Stimulated activated CD8-positive, alpha-beta memory T cell treated with anti-CD3 and anti-CD28 coated beads, Interleukin-4, amount 100 ng/mL, for 1 hour (primary cell): ENCODE data around the gene LSM14B.

ENCODE experiments used
- DNase-seq, 2 donors: peaks; one replicate each; pipeline ENCODE4 v3.0.0-alpha.2; 2020; ENCODE audit warnings: low read depth in 2 of 2, low spot score in 1 of 2

Gene LSM14B

DNA sequence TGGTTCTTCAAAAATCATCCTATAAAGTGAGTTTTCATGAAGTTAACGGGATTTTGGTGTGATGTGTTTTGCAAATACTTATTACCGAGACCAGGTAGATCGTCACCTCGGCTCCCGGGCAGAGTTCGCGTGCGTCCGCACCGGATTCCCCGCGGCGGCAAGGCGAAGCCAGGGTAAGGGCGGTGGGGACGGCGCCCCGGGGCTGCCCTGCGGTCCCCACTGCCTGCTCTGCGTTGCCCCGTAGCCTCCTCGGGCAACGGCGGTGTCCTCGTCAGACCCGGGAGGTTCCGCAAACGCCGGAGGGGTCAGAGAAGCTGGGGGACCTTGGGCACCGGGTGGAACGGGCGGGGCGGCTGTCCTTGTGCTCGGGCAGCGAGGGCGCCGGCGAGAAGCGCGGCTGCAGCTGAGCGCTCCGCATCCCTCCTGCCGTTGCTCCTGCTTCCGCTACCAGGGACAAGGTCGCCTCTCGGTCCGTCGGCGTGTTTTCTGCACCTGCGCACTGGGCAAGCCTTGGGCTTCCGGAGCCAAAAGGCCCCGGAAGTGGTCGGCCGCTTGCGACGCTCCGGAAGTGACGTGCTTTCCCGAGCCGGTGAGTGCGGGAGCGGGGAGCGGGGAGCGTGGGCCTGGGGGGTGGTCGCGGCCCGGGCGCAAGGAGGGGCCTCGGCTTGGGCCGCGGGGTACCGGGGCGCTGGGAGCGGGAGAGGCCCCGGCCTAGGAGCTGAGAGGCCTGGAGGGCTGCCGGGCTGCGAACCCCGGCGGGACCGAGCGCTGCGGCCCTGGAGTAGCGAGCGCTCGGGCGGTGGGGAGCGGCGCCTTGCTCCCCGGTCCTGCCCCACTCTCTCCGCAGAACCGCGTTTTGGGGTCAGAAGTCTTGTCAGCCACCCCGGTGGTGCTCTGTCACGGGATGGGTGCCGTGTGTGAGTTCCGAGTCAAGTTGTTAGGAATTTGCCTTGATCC lies 60.5 kb downstream of the LSM14B start, which contains the start of gene MTG2:
TSS of gene MTG2 (plus strand) at position 560 of the 957 bp plus-strand sequence. CDS start 10,393 bp downstream, outside the sequence.
- peak; percentile 87 for DNase-seq

DNA sequence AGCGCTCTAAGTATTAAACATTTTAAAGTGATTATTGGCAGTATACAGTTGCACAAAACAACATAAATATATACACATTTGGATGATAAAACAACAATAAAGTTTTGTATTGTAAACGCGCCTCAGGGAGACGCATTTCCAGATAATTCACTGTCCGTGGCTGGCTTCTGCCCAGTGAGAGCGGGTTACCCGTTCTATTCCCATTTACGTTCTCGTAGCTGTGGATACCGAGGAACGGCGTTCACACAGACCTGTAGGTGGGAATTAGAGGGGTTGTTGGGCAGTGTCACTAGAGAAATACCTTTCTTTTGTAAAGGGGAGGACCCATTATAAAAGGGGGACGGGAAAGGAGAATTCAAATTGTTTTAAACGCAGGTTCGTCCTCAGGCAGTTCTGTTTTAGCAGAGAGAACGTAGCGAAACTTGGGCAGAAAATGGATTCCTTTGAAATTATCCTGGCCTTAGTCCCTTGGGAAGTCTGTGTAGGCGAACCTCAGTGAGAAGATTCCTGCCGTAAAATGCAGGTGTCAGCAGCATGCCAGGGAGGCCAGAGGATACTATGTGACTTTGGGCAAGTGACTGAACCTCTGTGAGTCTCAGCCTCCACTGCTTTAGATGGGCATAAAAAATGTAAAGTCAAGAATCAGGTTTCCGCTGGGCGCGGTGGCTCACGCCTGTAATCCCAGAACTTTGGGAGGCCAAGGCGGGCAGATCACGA lies 61.3 kb downstream of the LSM14B start:
- no peak for DNase-seq
